KMS-11 (cell line): Measurements from ENCODE around the gene EIF4E.
"Not testable (repeated sequence)": the region's sequence is repeated elsewhere in the genome, so short reads cannot be mapped to it uniquely, and the experiment has no call there.

Experiments used
- H2AFZ ChIP-seq: fragments of 200-600 bp; sonication (generic); 2 replicates; pipeline ENCODE4 v1.6.1; 2016; ENCODE audit warnings: antibody characterized with exemption, mixed run types, low read depth
- H3K27ac ChIP-seq: fragments of 200-600 bp; sonication (generic); 2 replicates; pipeline ENCODE4 v1.6.1; 2016; ENCODE audit warnings: mild to moderate bottlenecking, mixed run types
- H3K27me3 ChIP-seq: fragments of 200-600 bp; sonication (generic); 2 replicates; pipeline ENCODE4 v1.6.1; 2017; ENCODE audit warnings: mild to moderate bottlenecking, low read depth, mixed run types, moderate library complexity; ENCODE audit not compliant: insufficient read depth
- H3K36me3 ChIP-seq: fragments of 200-600 bp; sonication (generic); 2 replicates; pipeline ENCODE4 v1.6.1; 2017; ENCODE audit warnings: mild to moderate bottlenecking, mixed run types; ENCODE audit not compliant: insufficient read depth
- H3K4me1 ChIP-seq: fragments of 200-600 bp; sonication (generic); 2 replicates; pipeline ENCODE4 v1.6.1; 2016; ENCODE audit warnings: mild to moderate bottlenecking, low read depth, mixed run types; ENCODE audit not compliant: poor library complexity, severe bottlenecking
- H3K4me2 ChIP-seq: fragments of 200-600 bp; sonication (generic); 2 replicates; pipeline ENCODE4 v1.7.0; 2016; ENCODE audit warnings: mild to moderate bottlenecking, mixed run types
- H3K4me3 ChIP-seq: fragments of 200-600 bp; sonication (generic); IDR thresholded peaks from 2 replicates; pipeline ENCODE4 v1.6.1; 2017; ENCODE audit warnings: low read depth, low read length, mixed read lengths; ENCODE audit not compliant: insufficient read depth
- H3K79me2 ChIP-seq: fragments of 200-600 bp; sonication (generic); 2 replicates; pipeline ENCODE4 v1.6.1; 2016; ENCODE audit warnings: low read depth, mixed run types; ENCODE audit not compliant: insufficient read depth
- H3K9ac ChIP-seq: fragments of 200-600 bp; sonication (generic); 2 replicates; pipeline ENCODE4 v1.6.1; 2016; ENCODE audit warnings: mild to moderate bottlenecking, mixed run types
- H4K20me1 ChIP-seq: fragments of 200-600 bp; sonication (generic); 2 replicates; pipeline ENCODE4 v1.6.1; 2016; ENCODE audit warnings: mild to moderate bottlenecking, mixed run types; ENCODE audit not compliant: insufficient read depth
- TF ChIP-seq, protein P1 (sequence below): fragments of 200-600 bp; sonication (generic); conservative IDR thresholded peaks from 2 replicates; pipeline ENCODE4 v1.6.1; 2017; ENCODE audit warnings: low read depth, mild to moderate bottlenecking, antibody characterized with exemption, low read length, moderate library complexity, mixed read lengths

EIF4E gene

DNA sequence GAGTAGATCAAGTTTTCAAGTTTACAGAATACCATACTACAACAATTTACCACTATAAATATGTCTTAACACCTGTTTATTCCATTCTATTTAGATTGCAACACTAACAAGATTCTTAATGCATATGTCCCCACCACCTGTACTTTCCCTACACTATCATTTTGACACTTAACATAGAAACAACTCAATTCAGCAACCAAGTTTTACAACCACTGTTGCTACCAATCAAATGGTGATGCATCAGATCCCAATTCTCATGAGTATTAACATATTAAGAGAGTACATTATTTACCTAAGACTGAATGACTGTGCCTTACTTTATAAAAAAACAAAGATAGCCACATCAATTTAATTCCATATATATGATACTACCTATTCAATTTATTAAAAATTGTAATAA, 49.4 kb downstream of the EIF4E start:
- peaks cover 10% of the 10 kb centered on the region; the same call in 1 of the 2 replicates for H3K36me3 ChIP-seq

GRCh38 chr4:98873059-98873458, 55.9 kb downstream of the EIF4E start:
- H3K4me3 ChIP-seq, result no peak overlapping the region
- H3K79me2 ChIP-seq, result no peaks in the 10 kb centered on the region
- no peak overlapping the region for H3K4me2 ChIP-seq
- no peaks in the 10 kb centered on the region for H4K20me1 ChIP-seq
- TF ChIP-seq, protein P1, sequence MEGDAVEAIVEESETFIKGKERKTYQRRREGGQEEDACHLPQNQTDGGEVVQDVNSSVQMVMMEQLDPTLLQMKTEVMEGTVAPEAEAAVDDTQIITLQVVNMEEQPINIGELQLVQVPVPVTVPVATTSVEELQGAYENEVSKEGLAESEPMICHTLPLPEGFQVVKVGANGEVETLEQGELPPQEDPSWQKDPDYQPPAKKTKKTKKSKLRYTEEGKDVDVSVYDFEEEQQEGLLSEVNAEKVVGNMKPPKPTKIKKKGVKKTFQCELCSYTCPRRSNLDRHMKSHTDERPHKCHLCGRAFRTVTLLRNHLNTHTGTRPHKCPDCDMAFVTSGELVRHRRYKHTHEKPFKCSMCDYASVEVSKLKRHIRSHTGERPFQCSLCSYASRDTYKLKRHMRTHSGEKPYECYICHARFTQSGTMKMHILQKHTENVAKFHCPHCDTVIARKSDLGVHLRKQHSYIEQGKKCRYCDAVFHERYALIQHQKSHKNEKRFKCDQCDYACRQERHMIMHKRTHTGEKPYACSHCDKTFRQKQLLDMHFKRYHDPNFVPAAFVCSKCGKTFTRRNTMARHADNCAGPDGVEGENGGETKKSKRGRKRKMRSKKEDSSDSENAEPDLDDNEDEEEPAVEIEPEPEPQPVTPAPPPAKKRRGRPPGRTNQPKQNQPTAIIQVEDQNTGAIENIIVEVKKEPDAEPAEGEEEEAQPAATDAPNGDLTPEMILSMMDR, result no peak
- no peak overlapping the region for H2AFZ ChIP-seq
- no peak overlapping the region for H3K9ac ChIP-seq
- peaks cover 16% of the 10 kb centered on the region for H3K4me1 ChIP-seq
- H3K27ac ChIP-seq, result no peak overlapping the region
- no peaks in the 10 kb centered on the region for H3K36me3 ChIP-seq
- H3K27me3 ChIP-seq, result no peaks in the 10 kb centered on the region

More for the DNA sequence above, 49.4 kb downstream of the EIF4E start:
- H3K4me2 ChIP-seq, result no peak overlapping the region
- no peak overlapping the region for H2AFZ ChIP-seq
- H3K27me3 ChIP-seq, result no peaks in the 10 kb centered on the region
- H4K20me1 ChIP-seq, result no peaks in the 10 kb centered on the region; the same call in 1 of the 2 replicates
- H3K79me2 ChIP-seq, result no peaks in the 10 kb centered on the region
- no peak overlapping the region for H3K9ac ChIP-seq
- no peak overlapping the region for H3K27ac ChIP-seq
- no peak overlapping the region for H3K4me3 ChIP-seq
- TF ChIP-seq, protein P1, result no peak
- no peaks in the 10 kb centered on the region for H3K4me1 ChIP-seq

GRCh38 chr4:98872120-98872906, 56.6 kb downstream of the EIF4E start:
- H3K4me1 ChIP-seq, result peaks cover 16% of the 10 kb centered on the region
- not testable (repeated sequence) for H3K27ac ChIP-seq, H3K36me3 ChIP-seq, H3K27me3 ChIP-seq, H3K79me2 ChIP-seq, H3K9ac ChIP-seq, H3K4me3 ChIP-seq, H4K20me1 ChIP-seq, H3K4me2 ChIP-seq, H2AFZ ChIP-seq

GRCh38 chr4:98867648-98868047, 61.3 kb downstream of the EIF4E start:
- H3K9ac ChIP-seq, result no peak overlapping the region
- no peaks in the 10 kb centered on the region for H3K4me1 ChIP-seq
- TF ChIP-seq, protein P1, result no peak
- no peaks in the 10 kb centered on the region for H3K36me3 ChIP-seq
- no peaks in the 10 kb centered on the region for H4K20me1 ChIP-seq
- H3K4me3 ChIP-seq, result no peak overlapping the region
- no peaks in the 10 kb centered on the region for H3K79me2 ChIP-seq
- H3K27me3 ChIP-seq, result no peaks in the 10 kb centered on the region
- H3K4me2 ChIP-seq, result no peak overlapping the region
- no peak overlapping the region for H2AFZ ChIP-seq
- no peak overlapping the region for H3K27ac ChIP-seq

GRCh38 chr4:98865059-98865458, 63.9 kb downstream of the EIF4E start:
- Histone ChIP-seq H3K27ac (no peak overlapping the region), H3K36me3 (no peaks in the 10 kb centered on the region), H3K27me3 (no peaks in the 10 kb centered on the region), H3K9ac (no peak overlapping the region), H3K4me2 (no peak overlapping the region), H3K79me2 (no peaks in the 10 kb centered on the region), H3K4me3 (no peak overlapping the region), H4K20me1 (no peaks in the 10 kb centered on the region), H3K4me1 (no peaks in the 10 kb centered on the region), H2AFZ (no peak overlapping the region)
- TF ChIP-seq, protein P1, result no peak
